ENCODE results near the gene CHRND.

- TF ChIP-seq CTCF (IDR thresholded peaks at IDR 0.05; ENCODE audit: low read depth, low read length, missing input control): no peak
- TF ChIP-seq REST (IDR thresholded peaks at IDR 0.05): no peak
- no peak for TF ChIP-seq RAD21 (IDR thresholded peaks at IDR 0.05)
- TF ChIP-seq JUND (IDR thresholded peaks at IDR 0.05): no peak
- TF ChIP-seq TAF1 (conservative IDR thresholded peaks at IDR 0.05): no peak
- no peak for TF ChIP-seq GABPA (IDR thresholded peaks at IDR 0.05 in 1 of 2, conservative IDR thresholded peaks at IDR 0.05 in 1 of 2)
- no peak for TF ChIP-seq ATF3 (IDR thresholded peaks at IDR 0.05)
- TF ChIP-seq MAX (IDR thresholded peaks at IDR 0.05): no peak
- TF ChIP-seq YY1 (IDR thresholded peaks at IDR 0.05): no peak
- no peak for TF ChIP-seq SP1 (IDR thresholded peaks at IDR 0.05)
- no peak for TF ChIP-seq RXRA (IDR thresholded peaks at IDR 0.05)
- no peak for TF ChIP-seq ZBTB33 (IDR thresholded peaks at IDR 0.05)
- no peak for TF ChIP-seq NR2F2 (IDR thresholded peaks at IDR 0.05)
- TF ChIP-seq EGR1 (IDR thresholded peaks at IDR 0.05; ENCODE audit: low read depth in 2 of 2): no peak
These were observed 7.1 kb upstream of the CHRND start for GRCh38 chr2:232518844-232519243.

All from liver (tissue), 3 donors.